ENCODE results near the gene SH3TC2.

The SH3TC2 gene

DNA sequence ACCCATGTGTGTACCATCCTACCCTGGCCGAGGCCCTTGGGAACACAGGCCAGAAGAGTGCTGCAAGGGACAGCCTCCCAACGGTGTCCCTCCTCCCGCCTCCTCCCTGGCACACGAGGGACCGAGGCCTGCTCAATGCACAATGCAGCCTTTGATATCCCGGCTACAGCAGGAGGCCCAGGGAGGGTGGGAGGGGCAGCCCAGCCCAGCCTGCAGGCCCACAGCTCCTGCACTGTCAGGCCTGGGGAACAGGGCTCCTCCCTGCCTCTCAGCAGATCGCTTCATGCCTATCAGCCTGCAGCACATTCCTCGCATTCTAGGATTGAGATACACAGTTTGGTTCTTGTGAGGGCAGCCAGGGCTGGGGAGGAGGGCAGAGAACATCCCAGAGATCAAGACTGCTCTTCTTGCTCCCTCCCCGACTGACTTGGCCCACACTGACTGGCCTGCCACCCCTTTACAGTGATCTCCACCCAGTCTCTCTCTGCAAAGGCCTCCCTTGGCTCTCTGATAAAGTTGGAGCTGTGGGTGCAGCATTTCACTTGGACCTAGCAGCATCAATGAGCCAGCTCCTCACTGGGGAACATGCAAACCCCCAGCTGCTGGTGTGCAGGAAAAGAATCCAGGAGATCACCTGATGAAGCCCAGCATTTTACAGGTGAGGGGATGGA lies at the start of gene SH3TC2:
Gene SH3TC2, minus strand, starts transcription at position 46 of the 671 bp plus-strand sequence. Its CDS starts 40 bp downstream, at position 6.
- TF ChIP-seq, protein P1, sequence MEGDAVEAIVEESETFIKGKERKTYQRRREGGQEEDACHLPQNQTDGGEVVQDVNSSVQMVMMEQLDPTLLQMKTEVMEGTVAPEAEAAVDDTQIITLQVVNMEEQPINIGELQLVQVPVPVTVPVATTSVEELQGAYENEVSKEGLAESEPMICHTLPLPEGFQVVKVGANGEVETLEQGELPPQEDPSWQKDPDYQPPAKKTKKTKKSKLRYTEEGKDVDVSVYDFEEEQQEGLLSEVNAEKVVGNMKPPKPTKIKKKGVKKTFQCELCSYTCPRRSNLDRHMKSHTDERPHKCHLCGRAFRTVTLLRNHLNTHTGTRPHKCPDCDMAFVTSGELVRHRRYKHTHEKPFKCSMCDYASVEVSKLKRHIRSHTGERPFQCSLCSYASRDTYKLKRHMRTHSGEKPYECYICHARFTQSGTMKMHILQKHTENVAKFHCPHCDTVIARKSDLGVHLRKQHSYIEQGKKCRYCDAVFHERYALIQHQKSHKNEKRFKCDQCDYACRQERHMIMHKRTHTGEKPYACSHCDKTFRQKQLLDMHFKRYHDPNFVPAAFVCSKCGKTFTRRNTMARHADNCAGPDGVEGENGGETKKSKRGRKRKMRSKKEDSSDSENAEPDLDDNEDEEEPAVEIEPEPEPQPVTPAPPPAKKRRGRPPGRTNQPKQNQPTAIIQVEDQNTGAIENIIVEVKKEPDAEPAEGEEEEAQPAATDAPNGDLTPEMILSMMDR (IDR thresholded peaks at IDR 0.05; ENCODE audit: low read depth, low read length), result no peak
- no peak for TF ChIP-seq POLR2A (IDR thresholded peaks at IDR 0.05; ENCODE audit: extremely low read depth, insufficient read length)
- no peak for TF ChIP-seq MYC (IDR thresholded peaks at IDR 0.05; ENCODE audit: low read depth, low read length)
- TF ChIP-seq, protein P2, sequence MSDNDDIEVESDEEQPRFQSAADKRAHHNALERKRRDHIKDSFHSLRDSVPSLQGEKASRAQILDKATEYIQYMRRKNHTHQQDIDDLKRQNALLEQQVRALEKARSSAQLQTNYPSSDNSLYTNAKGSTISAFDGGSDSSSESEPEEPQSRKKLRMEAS (IDR thresholded peaks at IDR 0.05; ENCODE audit: low read depth, low read length), result no peak
- H3K4me3 ChIP-seq (ENCODE audit: low read depth, low read length), result no peak within 1 kb of the TSS
- DNase-seq (ENCODE audit: low read depth), result peak; percentile 3

DNA sequence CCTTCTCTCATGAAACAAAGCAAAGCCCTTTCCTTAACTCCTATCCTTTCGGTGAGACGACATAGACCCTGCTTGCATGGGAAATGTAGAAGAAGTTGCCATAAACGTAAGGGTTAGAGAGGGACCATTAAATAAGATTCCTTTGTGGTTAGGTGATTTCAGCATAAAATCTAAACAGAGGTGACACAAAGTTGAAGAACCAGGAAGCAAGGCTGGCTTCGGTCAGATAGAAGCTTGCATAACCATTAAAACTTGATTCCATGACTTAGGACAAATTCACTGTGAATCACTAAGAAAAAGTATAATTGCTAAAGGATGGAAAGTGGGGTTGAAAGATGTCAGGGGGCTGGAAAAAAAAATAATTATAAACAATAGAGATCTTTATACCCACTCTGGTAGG lies 47.5 kb upstream of the SH3TC2 start:
- TF ChIP-seq POLR2A (IDR thresholded peaks at IDR 0.05; ENCODE audit: extremely low read depth, insufficient read length), result no peak
- TF ChIP-seq, protein P1 (IDR thresholded peaks at IDR 0.05; ENCODE audit: low read depth, low read length), result no peak
- TF ChIP-seq, protein P2 (IDR thresholded peaks at IDR 0.05; ENCODE audit: low read depth, low read length), result no peak
- TF ChIP-seq MYC (IDR thresholded peaks at IDR 0.05; ENCODE audit: low read depth, low read length), result no peak
- DNase-seq (ENCODE audit: low read depth), result no peak
- no peak overlapping the region for H3K4me3 ChIP-seq (ENCODE audit: low read depth, low read length)

DNA sequence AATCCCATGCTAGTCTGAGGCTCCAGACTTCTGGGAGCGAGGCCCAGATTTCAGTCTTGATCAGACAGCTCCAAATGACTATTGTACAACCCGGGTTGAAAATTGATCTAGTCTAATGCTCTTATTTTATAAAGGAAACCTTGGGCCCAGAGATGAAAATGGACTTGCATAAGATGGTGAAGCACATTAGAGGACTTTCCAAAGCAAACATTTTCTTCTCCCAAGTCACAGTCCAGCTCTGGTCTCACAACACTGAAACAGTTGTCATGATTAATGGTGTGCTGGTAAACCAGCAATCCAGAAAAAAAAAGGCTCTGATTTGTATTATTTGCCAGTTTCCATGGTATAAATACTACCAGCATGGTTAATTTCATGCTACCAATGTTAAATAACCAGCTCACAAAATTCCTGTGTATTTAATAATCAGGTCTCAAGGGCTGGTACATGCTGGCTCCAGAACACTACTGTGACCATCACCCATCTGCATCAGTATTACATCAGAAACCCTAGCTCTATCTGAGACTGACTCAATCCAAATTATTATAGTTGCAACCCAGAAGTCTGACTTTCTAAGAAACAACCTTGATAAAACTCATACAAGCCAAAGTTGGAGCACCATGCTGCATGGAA lies 45.9 kb upstream of the SH3TC2 start:
- no peak overlapping the region for H3K4me3 ChIP-seq (ENCODE audit: low read depth, low read length)
- DNase-seq (ENCODE audit: low read depth), result no peak
- TF ChIP-seq, protein P2 (IDR thresholded peaks at IDR 0.05; ENCODE audit: low read depth, low read length), result no peak
- TF ChIP-seq, protein P1 (IDR thresholded peaks at IDR 0.05; ENCODE audit: low read depth, low read length), result no peak
- TF ChIP-seq POLR2A (IDR thresholded peaks at IDR 0.05; ENCODE audit: extremely low read depth, insufficient read length) (no peak), MYC (IDR thresholded peaks at IDR 0.05; ENCODE audit: low read depth, low read length) (no peak)

DNA sequence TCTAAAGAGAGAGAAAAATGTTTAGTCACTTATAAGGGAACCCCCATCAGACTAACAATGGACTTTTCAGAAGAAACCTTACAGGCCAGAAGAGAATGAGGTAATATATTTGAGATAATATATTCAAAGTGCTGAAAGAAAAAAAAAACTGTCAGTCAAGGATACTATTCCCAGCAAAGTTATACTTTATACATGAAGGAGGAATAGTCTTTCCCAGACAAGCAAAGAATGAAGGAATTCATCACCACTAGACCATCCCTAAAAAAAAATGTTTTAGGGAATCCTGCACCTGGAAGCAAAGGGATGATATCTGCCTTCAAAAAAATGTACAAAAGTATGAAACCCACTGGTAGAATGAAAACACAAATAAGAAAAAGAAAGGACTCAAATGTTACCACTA lies 37.5 kb upstream of the SH3TC2 start:
- TF ChIP-seq POLR2A (IDR thresholded peaks at IDR 0.05; ENCODE audit: extremely low read depth, insufficient read length) (no peak), MYC (IDR thresholded peaks at IDR 0.05; ENCODE audit: low read depth, low read length) (no peak)
- no peak overlapping the region for H3K4me3 ChIP-seq (ENCODE audit: low read depth, low read length)
- no peak for DNase-seq (ENCODE audit: low read depth)

DNA sequence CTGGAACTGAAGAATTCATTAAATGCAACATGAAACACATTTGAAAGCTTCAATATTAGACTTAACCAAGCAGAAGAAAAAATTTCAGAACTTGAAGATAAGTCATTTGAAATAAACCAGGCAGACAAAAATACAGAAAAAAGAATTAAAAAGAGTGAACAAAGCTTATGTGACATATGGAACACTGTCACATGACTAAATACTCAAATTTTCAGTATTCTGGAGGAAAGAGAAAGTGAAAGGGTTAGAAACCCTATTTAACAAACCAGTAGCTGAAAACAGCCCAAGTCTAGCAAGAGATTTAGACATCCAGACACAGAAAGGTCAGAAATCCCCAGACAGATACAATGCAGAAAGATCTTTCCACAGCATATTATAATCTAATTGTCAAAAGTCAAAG lies 37.1 kb upstream of the SH3TC2 start:
- no peak for DNase-seq (ENCODE audit: low read depth)
- TF ChIP-seq POLR2A (IDR thresholded peaks at IDR 0.05; ENCODE audit: extremely low read depth, insufficient read length) (no peak), MYC (IDR thresholded peaks at IDR 0.05; ENCODE audit: low read depth, low read length) (no peak)
- TF ChIP-seq, protein P1 (IDR thresholded peaks at IDR 0.05; ENCODE audit: low read depth, low read length), result no peak
- TF ChIP-seq, protein P2 (IDR thresholded peaks at IDR 0.05; ENCODE audit: low read depth, low read length), result no peak
- no peak overlapping the region for H3K4me3 ChIP-seq (ENCODE audit: low read depth, low read length)

DNA sequence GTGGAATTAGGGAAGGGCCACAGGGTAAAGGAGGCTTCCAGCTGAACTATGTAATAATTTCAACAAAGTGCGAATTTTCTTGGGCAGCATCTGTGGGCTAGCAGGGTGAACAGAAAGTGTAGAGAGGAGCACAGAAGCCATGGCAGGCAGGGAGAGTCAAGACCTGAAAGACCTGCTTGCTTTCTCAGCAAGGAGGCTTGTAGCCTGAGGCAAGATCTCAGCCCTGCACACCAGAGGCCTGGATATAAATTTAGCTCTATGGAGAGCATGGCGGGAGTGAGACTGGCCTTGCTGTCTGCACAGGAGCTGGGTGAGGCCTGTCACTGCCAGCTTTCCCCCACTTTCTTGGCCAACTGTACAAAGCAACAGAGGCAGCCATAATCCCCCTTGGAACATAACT lies 32.1 kb upstream of the SH3TC2 start:
- H3K4me3 ChIP-seq (ENCODE audit: low read depth, low read length), result no peak overlapping the region
- no peak for DNase-seq (ENCODE audit: low read depth)
- TF ChIP-seq POLR2A (IDR thresholded peaks at IDR 0.05; ENCODE audit: extremely low read depth, insufficient read length) (no peak), MYC (IDR thresholded peaks at IDR 0.05; ENCODE audit: low read depth, low read length) (no peak)
- TF ChIP-seq, protein P1 (IDR thresholded peaks at IDR 0.05; ENCODE audit: low read depth, low read length), result no peak
- TF ChIP-seq, protein P2 (IDR thresholded peaks at IDR 0.05; ENCODE audit: low read depth, low read length), result no peak
